ENCODE data around the gene ZNF398. TPM values are rescaled to one million over a fixed set of nuclear protein-coding genes. Genes with fewer than 3 reads are reported as not detected.

The ZNF398 gene
- total and polyA plus RNA-seq, 9 of the 15 experiments (the other 6 are each of a cell fraction or from before 2014, with no cell fraction given), result 4.0 to 18.6 (median 10.4) TPM

DNA sequence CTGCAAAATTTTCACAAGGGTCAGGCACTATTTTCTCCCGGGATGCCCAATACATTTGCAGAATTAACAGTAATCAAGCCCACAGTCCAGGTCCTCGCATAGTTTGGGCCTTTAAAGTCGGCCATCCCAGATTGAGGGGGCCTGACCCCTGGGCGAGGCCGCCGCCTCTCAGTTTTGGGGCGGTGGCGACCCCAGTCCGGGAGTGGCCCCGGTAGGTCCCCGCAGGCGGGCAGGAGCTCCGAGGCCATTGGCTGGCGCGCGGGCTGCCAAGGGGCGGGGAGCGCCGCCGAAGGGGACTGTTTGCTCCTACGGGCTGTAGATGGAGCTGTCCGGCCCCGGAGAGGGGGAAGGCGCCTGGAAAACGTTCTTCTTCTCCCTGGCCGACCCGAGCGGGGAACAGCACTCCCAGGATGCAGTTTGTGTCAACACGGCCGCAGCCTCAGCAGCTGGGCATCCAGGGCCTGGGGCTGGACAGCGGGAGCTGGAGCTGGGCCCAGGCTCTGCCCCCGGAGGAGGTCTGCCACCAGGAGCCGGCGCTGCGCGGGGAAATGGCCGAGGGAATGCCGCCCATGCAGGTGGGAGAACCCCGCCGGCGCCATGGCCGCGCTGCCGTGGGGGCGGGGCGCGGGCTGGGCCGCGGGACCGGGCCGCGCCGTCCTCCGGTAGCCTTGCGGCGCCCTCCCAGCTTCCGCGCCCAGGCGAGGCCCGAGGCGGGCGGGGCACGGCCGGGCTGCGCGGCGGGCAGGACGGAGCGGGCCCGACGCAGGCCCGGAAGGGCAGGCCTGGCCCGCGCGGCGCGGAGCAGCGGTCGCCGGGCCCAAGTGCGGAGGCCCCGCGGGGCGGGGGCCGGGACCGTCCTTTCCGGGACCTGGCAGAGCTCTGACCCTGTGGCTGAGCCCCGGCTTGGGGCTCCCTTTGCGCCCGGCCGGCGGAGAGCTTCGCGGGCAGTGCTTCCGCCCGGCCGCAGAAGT, 48.2 kb downstream of the ZNF398 start, which contains the start of gene ZNF282 (continued):
- no peak for TF ChIP-seq DMBX1 (CRISPR knock-in tag; IDR thresholded peaks at IDR 0.05; ENCODE audit: borderline replicate concordance)
- TF ChIP-seq PHF21A (IDR thresholded peaks at IDR 0.05; ENCODE audit: borderline replicate concordance, low read depth), result peak; percentile 75; the same call in 1 of the 2 replicates
- no peak for TF ChIP-seq ZNF586 (CRISPR knock-in tag; conservative IDR thresholded peaks at IDR 0.05)
- TF ChIP-seq, protein P1, sequence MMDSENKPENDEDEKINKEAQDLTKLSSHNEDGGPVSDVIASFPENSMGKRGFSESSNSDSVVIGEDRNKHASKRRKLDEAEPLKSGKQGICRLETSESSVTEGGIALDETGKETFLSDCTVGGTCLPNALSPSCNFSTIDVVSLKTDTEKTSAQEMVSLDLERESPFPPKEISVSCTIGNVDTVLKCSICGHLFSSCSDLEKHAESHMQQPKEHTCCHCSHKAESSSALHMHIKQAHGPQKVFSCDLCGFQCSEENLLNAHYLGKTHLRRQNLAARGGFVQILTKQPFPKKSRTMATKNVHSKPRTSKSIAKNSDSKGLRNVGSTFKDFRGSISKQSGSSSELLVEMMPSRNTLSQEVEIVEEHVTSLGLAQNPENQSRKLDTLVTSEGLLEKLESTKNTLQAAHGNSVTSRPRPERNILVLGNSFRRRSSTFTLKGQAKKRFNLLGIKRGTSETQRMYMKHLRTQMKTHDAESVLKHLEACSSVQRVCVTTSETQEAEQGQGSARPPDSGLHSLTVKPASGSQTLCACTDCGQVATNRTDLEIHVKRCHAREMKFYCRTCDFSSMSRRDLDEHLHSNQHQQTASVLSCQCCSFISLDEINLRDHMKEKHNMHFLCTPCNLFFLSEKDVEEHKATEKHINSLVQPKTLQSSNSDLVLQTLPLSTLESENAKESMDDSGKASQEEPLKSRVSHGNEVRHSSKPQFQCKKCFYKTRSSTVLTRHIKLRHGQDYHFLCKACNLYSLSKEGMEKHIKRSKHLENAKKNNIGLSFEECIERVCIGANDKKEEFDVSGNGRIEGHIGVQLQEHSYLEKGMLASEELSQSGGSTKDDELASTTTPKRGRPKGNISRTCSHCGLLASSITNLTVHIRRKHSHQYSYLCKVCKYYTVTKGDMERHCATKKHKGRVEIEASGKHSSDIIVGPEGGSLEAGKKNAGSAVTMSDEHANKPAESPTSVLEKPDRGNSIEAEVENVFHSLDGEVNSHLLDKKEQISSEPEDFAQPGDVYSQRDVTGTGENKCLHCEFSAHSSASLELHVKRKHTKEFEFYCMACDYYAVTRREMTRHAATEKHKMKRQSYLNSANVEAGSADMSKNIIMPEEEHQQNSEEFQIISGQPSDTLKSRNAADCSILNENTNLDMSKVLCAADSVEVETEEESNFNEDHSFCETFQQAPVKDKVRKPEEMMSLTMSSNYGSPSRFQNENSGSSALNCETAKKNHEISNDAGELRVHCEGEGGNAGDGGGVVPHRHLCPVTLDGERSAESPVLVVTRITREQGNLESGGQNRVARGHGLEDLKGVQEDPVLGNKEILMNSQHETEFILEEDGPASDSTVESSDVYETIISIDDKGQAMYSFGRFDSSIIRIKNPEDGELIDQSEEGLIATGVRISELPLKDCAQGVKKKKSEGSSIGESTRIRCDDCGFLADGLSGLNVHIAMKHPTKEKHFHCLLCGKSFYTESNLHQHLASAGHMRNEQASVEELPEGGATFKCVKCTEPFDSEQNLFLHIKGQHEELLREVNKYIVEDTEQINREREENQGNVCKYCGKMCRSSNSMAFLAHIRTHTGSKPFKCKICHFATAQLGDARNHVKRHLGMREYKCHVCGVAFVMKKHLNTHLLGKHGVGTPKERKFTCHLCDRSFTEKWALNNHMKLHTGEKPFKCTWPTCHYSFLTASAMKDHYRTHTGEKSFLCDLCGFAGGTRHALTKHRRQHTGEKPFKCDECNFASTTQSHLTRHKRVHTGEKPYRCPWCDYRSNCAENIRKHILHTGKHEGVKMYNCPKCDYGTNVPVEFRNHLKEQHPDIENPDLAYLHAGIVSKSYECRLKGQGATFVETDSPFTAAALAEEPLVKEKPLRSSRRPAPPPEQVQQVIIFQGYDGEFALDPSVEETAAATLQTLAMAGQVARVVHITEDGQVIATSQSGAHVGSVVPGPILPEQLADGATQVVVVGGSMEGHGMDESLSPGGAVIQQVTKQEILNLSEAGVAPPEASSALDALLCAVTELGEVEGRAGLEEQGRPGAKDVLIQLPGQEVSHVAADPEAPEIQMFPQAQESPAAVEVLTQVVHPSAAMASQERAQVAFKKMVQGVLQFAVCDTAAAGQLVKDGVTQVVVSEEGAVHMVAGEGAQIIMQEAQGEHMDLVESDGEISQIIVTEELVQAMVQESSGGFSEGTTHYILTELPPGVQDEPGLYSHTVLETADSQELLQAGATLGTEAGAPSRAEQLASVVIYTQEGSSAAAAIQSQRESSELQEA (IDR thresholded peaks at IDR 0.05; ENCODE audit: low read depth), result no peak
- TF ChIP-seq TBP (optimal IDR thresholded peaks at IDR 0.05; ENCODE audit: low read depth, low read length), result peak; percentile 86
- TF ChIP-seq U2AF1 (optimal IDR thresholded peaks at IDR 0.05; ENCODE audit: low read depth, low read length), result no peak
- TF ChIP-seq, protein P2, sequence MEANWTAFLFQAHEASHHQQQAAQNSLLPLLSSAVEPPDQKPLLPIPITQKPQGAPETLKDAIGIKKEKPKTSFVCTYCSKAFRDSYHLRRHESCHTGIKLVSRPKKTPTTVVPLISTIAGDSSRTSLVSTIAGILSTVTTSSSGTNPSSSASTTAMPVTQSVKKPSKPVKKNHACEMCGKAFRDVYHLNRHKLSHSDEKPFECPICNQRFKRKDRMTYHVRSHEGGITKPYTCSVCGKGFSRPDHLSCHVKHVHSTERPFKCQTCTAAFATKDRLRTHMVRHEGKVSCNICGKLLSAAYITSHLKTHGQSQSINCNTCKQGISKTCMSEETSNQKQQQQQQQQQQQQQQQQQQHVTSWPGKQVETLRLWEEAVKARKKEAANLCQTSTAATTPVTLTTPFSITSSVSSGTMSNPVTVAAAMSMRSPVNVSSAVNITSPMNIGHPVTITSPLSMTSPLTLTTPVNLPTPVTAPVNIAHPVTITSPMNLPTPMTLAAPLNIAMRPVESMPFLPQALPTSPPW (CRISPR knock-in tag; IDR thresholded peaks at IDR 0.05), result peak; percentile 84
- no peak for TF ChIP-seq ARNT (IDR thresholded peaks at IDR 0.05)
- TF ChIP-seq, protein P3, sequence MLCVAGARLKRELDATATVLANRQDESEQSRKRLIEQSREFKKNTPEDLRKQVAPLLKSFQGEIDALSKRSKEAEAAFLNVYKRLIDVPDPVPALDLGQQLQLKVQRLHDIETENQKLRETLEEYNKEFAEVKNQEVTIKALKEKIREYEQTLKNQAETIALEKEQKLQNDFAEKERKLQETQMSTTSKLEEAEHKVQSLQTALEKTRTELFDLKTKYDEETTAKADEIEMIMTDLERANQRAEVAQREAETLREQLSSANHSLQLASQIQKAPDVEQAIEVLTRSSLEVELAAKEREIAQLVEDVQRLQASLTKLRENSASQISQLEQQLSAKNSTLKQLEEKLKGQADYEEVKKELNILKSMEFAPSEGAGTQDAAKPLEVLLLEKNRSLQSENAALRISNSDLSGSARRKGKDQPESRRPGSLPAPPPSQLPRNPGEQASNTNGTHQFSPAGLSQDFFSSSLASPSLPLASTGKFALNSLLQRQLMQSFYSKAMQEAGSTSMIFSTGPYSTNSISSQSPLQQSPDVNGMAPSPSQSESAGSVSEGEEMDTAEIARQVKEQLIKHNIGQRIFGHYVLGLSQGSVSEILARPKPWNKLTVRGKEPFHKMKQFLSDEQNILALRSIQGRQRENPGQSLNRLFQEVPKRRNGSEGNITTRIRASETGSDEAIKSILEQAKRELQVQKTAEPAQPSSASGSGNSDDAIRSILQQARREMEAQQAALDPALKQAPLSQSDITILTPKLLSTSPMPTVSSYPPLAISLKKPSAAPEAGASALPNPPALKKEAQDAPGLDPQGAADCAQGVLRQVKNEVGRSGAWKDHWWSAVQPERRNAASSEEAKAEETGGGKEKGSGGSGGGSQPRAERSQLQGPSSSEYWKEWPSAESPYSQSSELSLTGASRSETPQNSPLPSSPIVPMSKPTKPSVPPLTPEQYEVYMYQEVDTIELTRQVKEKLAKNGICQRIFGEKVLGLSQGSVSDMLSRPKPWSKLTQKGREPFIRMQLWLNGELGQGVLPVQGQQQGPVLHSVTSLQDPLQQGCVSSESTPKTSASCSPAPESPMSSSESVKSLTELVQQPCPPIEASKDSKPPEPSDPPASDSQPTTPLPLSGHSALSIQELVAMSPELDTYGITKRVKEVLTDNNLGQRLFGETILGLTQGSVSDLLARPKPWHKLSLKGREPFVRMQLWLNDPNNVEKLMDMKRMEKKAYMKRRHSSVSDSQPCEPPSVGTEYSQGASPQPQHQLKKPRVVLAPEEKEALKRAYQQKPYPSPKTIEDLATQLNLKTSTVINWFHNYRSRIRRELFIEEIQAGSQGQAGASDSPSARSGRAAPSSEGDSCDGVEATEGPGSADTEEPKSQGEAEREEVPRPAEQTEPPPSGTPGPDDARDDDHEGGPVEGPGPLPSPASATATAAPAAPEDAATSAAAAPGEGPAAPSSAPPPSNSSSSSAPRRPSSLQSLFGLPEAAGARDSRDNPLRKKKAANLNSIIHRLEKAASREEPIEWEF (CRISPR knock-in tag; IDR thresholded peaks at IDR 0.05), result no peak
- TF ChIP-seq RB1 (IDR thresholded peaks at IDR 0.05; ENCODE audit: low read depth), result peak; percentile 92; the same call in 1 of the 2 replicates

Data from K562 (cell line).